HEK293 (cell line): Measurements from ENCODE around the gene KIAA0586.

Experiments used
- CTCF ChIA-PET: fragments of 350-600 bp; formaldehyde crosslinking; extraction: SDS; loops from one replicate; lab custom pipeline; 2021; ENCODE audit warnings: antibody characterized with exemption; lab: Yijun Ruan, JAX
- POLR2A ChIA-PET: fragments of 300-600 bp; formaldehyde crosslinking; extraction: SDS; loops from one replicate; lab custom pipeline; 2020; ENCODE audit warnings: antibody characterized with exemption, inconsistent platforms; lab: Yijun Ruan, JAX
- H3K27ac ChIP-seq: fragments of 200-500 bp; sonication (Bioruptor generic); 2 replicates; pipeline ENCODE4 v1.5.1; 2014; ENCODE audit warnings: low read depth, low read length, control low read depth, inconsistent platforms; ENCODE audit errors: extremely low read depth
- H3K36me3 ChIP-seq, 2 experiments: fragments of 200-500 bp in 1 of 2; sonication (Bioruptor generic) in 1 of 2; 1 replicate in 1 of 2; 2 replicates in 1 of 2; pipeline ENCODE4 v1.5.1; 2014 to 2017; ENCODE audit warnings: inconsistent platforms in 2 of 2, low read length in 2 of 2; ENCODE audit not compliant: control insufficient read depth in 2 of 2, insufficient read depth in 1 of 2
- H3K4me1 ChIP-seq: fragments of 200-500 bp; sonication (Bioruptor generic); 2 replicates; pipeline ENCODE4 v1.5.1; 2014; ENCODE audit warnings: mild to moderate bottlenecking, low read length, inconsistent platforms; ENCODE audit not compliant: control insufficient read depth, insufficient read depth
- H3K4me3 ChIP-seq: 2 replicates; pipeline ENCODE4 v1.5.1; 2011; ENCODE audit warnings: low read depth, mild to moderate bottlenecking, control low read depth, low read length, moderate library complexity
- H3K9me3 ChIP-seq: fragments of 200-500 bp; sonication (Bioruptor generic); 2 replicates; pipeline ENCODE4 v1.5.1; 2014; ENCODE audit warnings: low read depth, low read length, inconsistent platforms; ENCODE audit not compliant: control insufficient read depth, insufficient read depth
- FEZF1 ChIP-seq: fragments of 450-650 bp; formaldehyde crosslinking; IDR thresholded peaks from 2 replicates; pipeline ENCODE4 v1.5.1; 2016; ENCODE audit warnings: missing biosample characterization, missing genetic modification characterization
- GLI4 ChIP-seq: fragments of 450-650 bp; formaldehyde crosslinking; IDR thresholded peaks from 2 replicates; pipeline ENCODE4 v1.5.1; 2016; ENCODE audit warnings: missing biosample characterization, missing genetic modification characterization
- HOXA7 ChIP-seq: sonication (generic); formaldehyde crosslinking; IDR thresholded peaks from 2 replicates; pipeline ENCODE4 v1.8.1; 2022; ENCODE audit warnings: missing genetic modification reagents, borderline replicate concordance
- HOXC10 ChIP-seq: sonication (generic); formaldehyde crosslinking; IDR thresholded peaks from 2 replicates; pipeline ENCODE4 v1.8.1; 2023; ENCODE audit warnings: mild to moderate bottlenecking, missing genetic modification reagents
- HOXD13 ChIP-seq: sonication (generic); formaldehyde crosslinking; IDR thresholded peaks from 2 replicates; pipeline ENCODE4 v1.8.0; 2022; ENCODE audit warnings: missing genetic modification reagents, borderline replicate concordance
- KLF10 ChIP-seq: fragments of 450-650 bp; IDR thresholded peaks from 2 replicates; pipeline ENCODE4 v1.5.1; 2018; ENCODE audit warnings: missing biosample characterization, mild to moderate bottlenecking, missing genetic modification characterization
- KLF7 ChIP-seq: fragments of 450-650 bp; formaldehyde crosslinking; IDR thresholded peaks from 2 replicates; pipeline ENCODE4 v1.5.1; 2016; ENCODE audit warnings: missing biosample characterization, missing genetic modification characterization, borderline replicate concordance
- OVOL3 ChIP-seq: fragments of 450-650 bp; formaldehyde crosslinking; IDR thresholded peaks from 2 replicates; pipeline ENCODE4 v1.5.1; 2016; ENCODE audit warnings: missing biosample characterization, missing genetic modification characterization
- RBAK ChIP-seq: fragments of 450-650 bp; formaldehyde crosslinking; IDR thresholded peaks from 2 replicates; pipeline ENCODE4 v1.5.1; 2016; ENCODE audit warnings: missing biosample characterization, missing genetic modification characterization
- ZEB2 ChIP-seq: fragments of 450-650 bp; formaldehyde crosslinking; IDR thresholded peaks from 2 replicates; pipeline ENCODE4 v1.5.1; 2016; ENCODE audit warnings: missing biosample characterization, missing genetic modification characterization
- ZNF140 ChIP-seq: fragments of 450-650 bp; formaldehyde crosslinking; IDR thresholded peaks from 2 replicates; pipeline ENCODE4 v1.5.1; 2016; ENCODE audit warnings: missing biosample characterization, missing genetic modification characterization
- ZNF239 ChIP-seq: fragments of 450-650 bp; formaldehyde crosslinking; IDR thresholded peaks from 2 replicates; pipeline ENCODE4 v1.5.1; 2016; ENCODE audit warnings: missing biosample characterization, missing genetic modification characterization
- ZNF24 ChIP-seq: fragments of 450-650 bp; formaldehyde crosslinking; IDR thresholded peaks from 2 replicates; pipeline ENCODE4 v1.5.1; 2016; ENCODE audit warnings: missing biosample characterization, missing genetic modification characterization
- ZNF335 ChIP-seq: fragments of 450-650 bp; formaldehyde crosslinking; conservative IDR thresholded peaks from 2 replicates; pipeline ENCODE4 v1.5.1; 2016; ENCODE audit warnings: missing biosample characterization, missing genetic modification characterization
- ZNF366 ChIP-seq: fragments of 450-650 bp; formaldehyde crosslinking; conservative IDR thresholded peaks from 2 replicates; pipeline ENCODE4 v1.5.1; 2016; ENCODE audit warnings: missing biosample characterization, missing genetic modification characterization
- ZNF416 ChIP-seq: fragments of 450-650 bp; formaldehyde crosslinking; IDR thresholded peaks from 2 replicates; pipeline ENCODE4 v1.5.1; 2016; ENCODE audit warnings: missing biosample characterization, missing genetic modification characterization
- ZNF433 ChIP-seq: fragments of 450-650 bp; formaldehyde crosslinking; IDR thresholded peaks from 2 replicates; pipeline ENCODE4 v1.5.1; 2016; ENCODE audit warnings: missing biosample characterization, missing genetic modification characterization, low read depth
- ZNF501 ChIP-seq: fragments of 450-650 bp; formaldehyde crosslinking; IDR thresholded peaks from 2 replicates; pipeline ENCODE4 v1.5.1; 2016; ENCODE audit warnings: missing biosample characterization, missing genetic modification characterization
- ZNF510 ChIP-seq: fragments of 450-650 bp; formaldehyde crosslinking; IDR thresholded peaks from 2 replicates; pipeline ENCODE4 v1.5.1; 2018; ENCODE audit warnings: mild to moderate bottlenecking, missing genetic modification characterization, missing biosample characterization; ENCODE audit not compliant: insufficient replicate concordance
- ZNF747 ChIP-seq: fragments of 450-650 bp; formaldehyde crosslinking; IDR thresholded peaks from 2 replicates; pipeline ENCODE4 v1.5.1; 2016; ENCODE audit warnings: missing biosample characterization, missing genetic modification characterization
- TF ChIP-seq, protein P1 (sequence below): fragments of 450-650 bp; formaldehyde crosslinking; conservative IDR thresholded peaks from 2 replicates; pipeline ENCODE4 v1.5.1; 2016; ENCODE audit warnings: low read depth, missing biosample characterization, missing genetic modification characterization
- TF ChIP-seq, protein P2 (sequence below): fragments of 450-650 bp; formaldehyde crosslinking; IDR thresholded peaks from 2 replicates; pipeline ENCODE4; 2016; ENCODE audit warnings: missing biosample characterization, missing genetic modification characterization
- TF ChIP-seq, protein P3 (sequence below): fragments of 450-650 bp; formaldehyde crosslinking; IDR thresholded peaks from 2 replicates; pipeline ENCODE4 v1.5.1; 2016; ENCODE audit warnings: missing biosample characterization, missing genetic modification characterization

KIAA0586 gene

DNA sequence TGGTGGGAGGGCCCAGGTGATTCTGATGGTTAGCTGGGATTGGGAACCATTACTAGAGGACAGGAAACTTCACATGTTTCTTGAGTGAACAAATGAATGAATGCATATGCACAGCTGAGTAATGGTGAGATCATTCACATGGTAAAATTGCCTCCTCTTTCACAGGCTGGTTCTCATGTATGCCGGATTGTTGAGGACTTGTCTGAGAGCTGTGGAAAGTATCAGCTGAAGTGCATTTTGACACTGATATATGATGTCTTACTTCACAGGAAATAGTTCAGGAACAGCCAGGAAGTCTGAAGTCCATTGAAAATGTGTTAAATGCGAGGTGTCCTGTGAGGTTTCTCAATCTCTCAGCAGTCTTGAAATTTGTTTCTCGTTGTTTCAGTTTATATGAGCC lies 132.7 kb downstream of the KIAA0586 start:
- Histone ChIP-seq H3K4me1 (no peaks in the 10 kb centered on the region), H3K27ac (no peak overlapping the region), H3K9me3 (no peaks in the 10 kb centered on the region), H3K36me3 (no peaks in the 10 kb centered on the region), H3K4me3 (no peak overlapping the region)
- POLR2A ChIA-PET: no interaction called here
- no peak for TF ChIP-seq ZNF239 (tag by site-specific recombination)
- no peak for TF ChIP-seq KLF10 (tag by site-specific recombination)
- TF ChIP-seq, protein P1, sequence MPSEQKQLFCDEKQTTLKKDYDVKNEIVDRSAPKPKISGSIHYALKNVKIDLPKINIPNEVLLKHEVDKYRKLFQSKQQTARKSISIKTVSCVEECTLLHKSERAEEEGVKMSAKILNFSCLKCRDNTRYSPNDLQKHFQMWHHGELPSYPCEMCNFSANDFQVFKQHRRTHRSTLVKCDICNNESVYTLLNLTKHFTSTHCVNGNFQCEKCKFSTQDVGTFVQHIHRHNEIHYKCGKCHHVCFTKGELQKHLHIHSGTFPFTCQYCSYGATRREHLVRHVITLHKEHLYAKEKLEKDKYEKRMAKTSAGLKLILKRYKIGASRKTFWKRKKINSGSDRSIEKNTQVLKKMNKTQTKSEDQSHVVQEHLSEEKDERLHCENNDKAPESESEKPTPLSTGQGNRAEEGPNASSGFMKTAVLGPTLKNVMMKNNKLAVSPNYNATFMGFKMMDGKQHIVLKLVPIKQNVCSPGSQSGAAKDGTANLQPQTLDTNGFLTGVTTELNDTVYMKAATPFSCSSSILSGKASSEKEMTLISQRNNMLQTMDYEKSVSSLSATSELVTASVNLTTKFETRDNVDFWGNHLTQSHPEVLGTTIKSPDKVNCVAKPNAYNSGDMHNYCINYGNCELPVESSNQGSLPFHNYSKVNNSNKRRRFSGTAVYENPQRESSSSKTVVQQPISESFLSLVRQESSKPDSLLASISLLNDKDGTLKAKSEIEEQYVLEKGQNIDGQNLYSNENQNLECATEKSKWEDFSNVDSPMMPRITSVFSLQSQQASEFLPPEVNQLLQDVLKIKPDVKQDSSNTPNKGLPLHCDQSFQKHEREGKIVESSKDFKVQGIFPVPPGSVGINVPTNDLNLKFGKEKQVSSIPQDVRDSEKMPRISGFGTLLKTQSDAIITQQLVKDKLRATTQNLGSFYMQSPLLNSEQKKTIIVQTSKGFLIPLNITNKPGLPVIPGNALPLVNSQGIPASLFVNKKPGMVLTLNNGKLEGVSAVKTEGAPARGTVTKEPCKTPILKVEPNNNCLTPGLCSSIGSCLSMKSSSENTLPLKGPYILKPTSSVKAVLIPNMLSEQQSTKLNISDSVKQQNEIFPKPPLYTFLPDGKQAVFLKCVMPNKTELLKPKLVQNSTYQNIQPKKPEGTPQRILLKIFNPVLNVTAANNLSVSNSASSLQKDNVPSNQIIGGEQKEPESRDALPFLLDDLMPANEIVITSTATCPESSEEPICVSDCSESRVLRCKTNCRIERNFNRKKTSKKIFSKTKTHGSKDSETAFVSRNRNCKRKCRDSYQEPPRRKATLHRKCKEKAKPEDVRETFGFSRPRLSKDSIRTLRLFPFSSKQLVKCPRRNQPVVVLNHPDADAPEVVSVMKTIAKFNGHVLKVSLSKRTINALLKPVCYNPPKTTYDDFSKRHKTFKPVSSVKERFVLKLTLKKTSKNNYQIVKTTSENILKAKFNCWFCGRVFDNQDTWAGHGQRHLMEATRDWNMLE (tag by site-specific recombination): 0 out of 2 replicates have a peak, but pooled peaks have one; percentile 17
- TF ChIP-seq ZNF747 (tag by site-specific recombination): no peak
- TF ChIP-seq, protein P2, sequence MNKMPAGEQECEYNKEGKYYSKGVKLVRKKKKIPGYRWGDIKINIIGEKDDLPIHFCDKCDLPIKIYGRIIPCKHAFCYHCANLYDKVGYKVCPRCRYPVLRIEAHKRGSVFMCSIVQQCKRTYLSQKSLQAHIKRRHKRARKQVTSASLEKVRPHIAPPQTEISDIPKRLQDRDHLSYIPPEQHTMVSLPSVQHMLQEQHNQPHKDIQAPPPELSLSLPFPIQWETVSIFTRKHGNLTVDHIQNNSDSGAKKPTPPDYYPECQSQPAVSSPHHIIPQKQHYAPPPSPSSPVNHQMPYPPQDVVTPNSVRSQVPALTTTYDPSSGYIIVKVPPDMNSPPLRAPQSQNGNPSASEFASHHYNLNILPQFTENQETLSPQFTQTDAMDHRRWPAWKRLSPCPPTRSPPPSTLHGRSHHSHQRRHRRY (tag by site-specific recombination): no peak
- TF ChIP-seq ZNF140 (tag by site-specific recombination): no peak
- TF ChIP-seq HOXA7: no peak
- peak; percentile 70; the same call in 1 of the 2 replicates for TF ChIP-seq ZNF24 (tag by site-specific recombination)
- TF ChIP-seq, protein P3, sequence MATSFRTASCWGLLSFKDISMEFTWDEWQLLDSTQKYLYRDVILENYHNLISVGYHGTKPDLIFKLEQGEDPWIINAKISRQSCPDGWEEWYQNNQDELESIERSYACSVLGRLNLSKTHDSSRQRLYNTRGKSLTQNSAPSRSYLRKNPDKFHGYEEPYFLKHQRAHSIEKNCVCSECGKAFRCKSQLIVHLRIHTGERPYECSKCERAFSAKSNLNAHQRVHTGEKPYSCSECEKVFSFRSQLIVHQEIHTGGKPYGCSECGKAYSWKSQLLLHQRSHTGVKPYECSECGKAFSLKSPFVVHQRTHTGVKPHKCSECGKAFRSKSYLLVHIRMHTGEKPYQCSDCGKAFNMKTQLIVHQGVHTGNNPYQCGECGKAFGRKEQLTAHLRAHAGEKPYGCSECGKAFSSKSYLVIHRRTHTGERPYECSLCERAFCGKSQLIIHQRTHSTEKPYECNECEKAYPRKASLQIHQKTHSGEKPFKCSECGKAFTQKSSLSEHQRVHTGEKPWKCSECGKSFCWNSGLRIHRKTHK (tag by site-specific recombination): no peak
- TF ChIP-seq ZNF433 (tag by site-specific recombination): no peak
- peak; percentile 32; the same call in 1 of the 2 replicates for TF ChIP-seq ZNF335
- CTCF ChIA-PET: interaction anchor here (1.1 kb wide), 1 partner anchor 14 kb away, joined by 5 read pairs; no protein-coding TSS in a partner anchor

DNA sequence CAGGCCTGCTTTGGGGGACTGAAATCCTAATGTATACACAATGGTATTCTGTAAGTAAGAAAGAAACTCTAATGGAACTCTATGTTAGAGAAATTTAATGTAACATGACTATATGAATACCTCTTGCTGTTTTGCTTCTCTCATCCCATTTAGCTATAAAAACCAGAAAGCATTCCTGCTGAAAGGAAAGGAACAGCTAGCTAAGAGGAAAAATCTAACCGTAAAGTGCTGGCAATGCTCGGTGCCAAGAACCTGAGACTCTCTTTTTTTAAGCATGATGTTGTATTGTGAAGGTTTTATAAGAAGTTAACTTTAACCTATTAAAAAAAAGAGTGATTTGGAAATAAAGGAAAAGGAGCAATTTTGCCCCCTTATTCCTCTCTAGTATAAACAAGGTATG lies 134.6 kb downstream of the KIAA0586 start:
- Histone ChIP-seq H3K4me3 (no peak overlapping the region), H3K4me1 (peaks cover 4% of the 10 kb centered on the region), H3K36me3 (no peaks in the 10 kb centered on the region), H3K27ac (no peak overlapping the region), H3K9me3 (no peaks in the 10 kb centered on the region)
- no peak for TF ChIP-seq HOXD13 (CRISPR knock-in tag)
- no peak for TF ChIP-seq OVOL3 (tag by site-specific recombination)
- TF ChIP-seq ZNF510 (tag by site-specific recombination): peak; percentile 22
- ChIA-PET POLR2A (no interaction called here), CTCF (interaction anchor here (0.6 kb wide), 1 partner anchor 77 kb away, joined by 3 read pairs; no protein-coding TSS in a partner anchor)

DNA sequence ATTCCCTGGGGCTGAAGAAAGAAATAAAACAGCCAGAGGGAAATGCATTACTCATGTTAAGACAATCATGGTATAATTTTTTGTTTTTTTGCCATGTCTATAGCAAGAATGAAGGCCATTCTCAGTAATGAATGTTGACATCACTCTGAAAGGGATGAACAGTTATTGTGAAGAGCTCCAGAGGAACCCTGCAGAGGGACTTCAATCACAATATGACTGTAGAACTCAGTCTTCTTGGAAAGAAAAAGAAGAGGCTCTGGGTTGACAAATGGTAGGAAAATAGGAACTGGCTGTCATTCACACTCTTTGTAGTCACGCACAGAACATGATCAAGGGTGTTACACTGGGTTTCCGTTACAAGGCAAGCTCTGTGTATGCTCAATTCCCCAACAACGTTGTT lies 136.5 kb downstream of the KIAA0586 start:
- CTCF ChIA-PET: interaction anchor here (0.6 to 1.0 kb wide), 3 partner anchors 24 to 172 kb away, joined by 3 read pairs; no protein-coding TSS in a partner anchor
- POLR2A ChIA-PET: no interaction called here
- TF ChIP-seq ZNF366 (no peak), HOXC10 (CRISPR knock-in tag) (no peak), ZNF416 (no peak), ZNF501 (tag by site-specific recombination) (no peak), RBAK (tag by site-specific recombination) (no peak), ZEB2 (tag by site-specific recombination) (no peak), KLF7 (tag by site-specific recombination) (no peak), GLI4 (tag by site-specific recombination) (no peak), FEZF1 (no peak)
- Histone ChIP-seq H3K9me3 (no peaks in the 10 kb centered on the region), H3K27ac (no peak overlapping the region), H3K4me1 (peaks cover 4% of the 10 kb centered on the region), H3K4me3 (no peak overlapping the region), H3K36me3 (no peaks in the 10 kb centered on the region)
